Measurements from ENCODE around the gene CEP350. TPM values are rescaled to one million over a fixed set of nuclear protein-coding genes. Genes with fewer than 3 reads are reported as not detected.

Gene CEP350
- total RNA-seq, 1 experiment from 2014 or later, result 27.6 TPM

DNA sequence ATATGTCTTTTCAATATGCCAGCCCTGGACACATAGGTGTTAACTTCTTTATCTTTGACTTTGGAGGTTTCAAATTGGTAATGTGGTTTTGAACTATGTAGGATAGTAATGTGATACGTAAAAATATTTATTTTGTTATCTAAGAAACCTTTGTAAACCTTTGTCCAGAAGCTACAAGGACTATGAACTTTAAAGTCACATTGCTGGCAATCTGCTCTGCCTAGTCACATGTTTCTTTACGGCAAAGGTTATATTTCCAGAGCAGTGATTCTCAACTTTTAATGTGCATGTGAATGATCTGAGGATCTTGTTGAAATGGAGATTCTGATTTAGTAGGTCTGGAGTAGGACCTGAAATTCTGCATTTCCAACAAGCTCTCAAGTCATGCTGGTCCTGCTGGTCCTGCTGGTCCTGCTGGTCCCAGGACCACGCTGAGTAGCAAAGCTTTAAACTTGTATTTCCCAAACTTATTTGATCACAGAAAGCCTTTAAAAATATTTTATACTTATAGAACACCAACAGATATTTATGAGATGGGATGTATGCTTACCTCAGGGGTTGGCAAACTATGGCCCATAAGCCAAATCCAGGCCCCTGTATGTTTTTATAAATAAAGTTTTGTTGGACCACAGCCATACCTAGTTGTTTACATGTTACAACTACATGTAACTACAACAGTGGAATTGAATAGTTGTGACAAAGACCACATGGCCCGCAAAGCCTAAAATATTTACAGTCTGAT, 142.1 kb downstream of the CEP350 start (continued):
- TF ChIP-seq REST (IDR thresholded peaks at IDR 0.05; ENCODE audit: low read depth) (no peak), TCF7L2 (IDR thresholded peaks at IDR 0.05; ENCODE audit: borderline replicate concordance, extremely low read depth, insufficient read depth, insufficient read length) (no peak)

- ChIA-PET RAD21 (ENCODE audit: low non-redundant PET in 1 of 2, low total read pairs in 2 of 2, uncharacterized antibody in 2 of 2, unreplicated experiment in 2 of 2) (no interaction called here), CTCF (no interaction called here), POLR2A (no interaction called here)
- no peaks in the 10 kb centered on the region for H3K79me2 ChIP-seq (ENCODE audit: insufficient read depth, low read length)
- no peaks in the 10 kb centered on the region for H3K4me1 ChIP-seq (ENCODE audit: control insufficient read depth in 1 of 2, insufficient read depth in 2 of 2, low read length in 2 of 2)
- H3K4me3 ChIP-seq (replicated peaks in 1 of 2; ENCODE audit: low read depth in 1 of 2, low read length in 2 of 2), result no peak overlapping the region
- H3K36me3 ChIP-seq (ENCODE audit: control insufficient read depth in 1 of 2, insufficient read depth in 2 of 2, low read length in 2 of 2), result peaks cover 3 to 12% of the 10 kb centered on the region in 2 experiments; a peak in 1 of 4 replicates
- H4K20me1 ChIP-seq (ENCODE audit: insufficient read depth), result no peaks in the 10 kb centered on the region
- H2AFZ ChIP-seq (ENCODE audit: low read depth, low read length, poor library complexity, severe bottlenecking), result no peak overlapping the region
- H3K9me3 ChIP-seq (ENCODE audit: control insufficient read depth in 1 of 2, insufficient read depth in 1 of 2, low read depth in 1 of 2, low read length in 2 of 2), result no peaks in the 10 kb centered on the region
- DNase-seq (ENCODE audit: low read depth, low spot score), result no peak
- no peak overlapping the region for H3K9ac ChIP-seq (ENCODE audit: low read length)
- H3K9me2 ChIP-seq (ENCODE audit: insufficient read depth), result no peaks in the 10 kb centered on the region
- H3K27ac ChIP-seq (ENCODE audit: low read depth, low read length), result no peak overlapping the region
- intact Hi-C loops (cut with micrococcal nuclease), result loop anchor here (2.0 kb wide), 1 partner anchor 20 kb away; no protein-coding TSS in a partner anchor
- ATAC-seq, result no peak
- no peak overlapping the region for H3K4me2 ChIP-seq (ENCODE audit: low read length)
- H3K27me3 ChIP-seq (ENCODE audit: insufficient read depth, low read length), result no peaks in the 10 kb centered on the region
- no TSS peak for BruUV-seq (replicated peaks)
- TF ChIP-seq YY1 (IDR thresholded peaks at IDR 0.05; ENCODE audit: extremely low read depth, insufficient replicate concordance, low read depth, low read length), result no peak
- no peak for TF ChIP-seq SRF (IDR thresholded peaks at IDR 0.05; ENCODE audit: low read depth)
- TF ChIP-seq MAX (IDR thresholded peaks at IDR 0.05), result no peak
- TF ChIP-seq POLR2A (IDR thresholded peaks at IDR 0.05; ENCODE audit: borderline replicate concordance, extremely low read depth, insufficient read depth, insufficient read length), result no peak
- TF ChIP-seq, protein P1, sequence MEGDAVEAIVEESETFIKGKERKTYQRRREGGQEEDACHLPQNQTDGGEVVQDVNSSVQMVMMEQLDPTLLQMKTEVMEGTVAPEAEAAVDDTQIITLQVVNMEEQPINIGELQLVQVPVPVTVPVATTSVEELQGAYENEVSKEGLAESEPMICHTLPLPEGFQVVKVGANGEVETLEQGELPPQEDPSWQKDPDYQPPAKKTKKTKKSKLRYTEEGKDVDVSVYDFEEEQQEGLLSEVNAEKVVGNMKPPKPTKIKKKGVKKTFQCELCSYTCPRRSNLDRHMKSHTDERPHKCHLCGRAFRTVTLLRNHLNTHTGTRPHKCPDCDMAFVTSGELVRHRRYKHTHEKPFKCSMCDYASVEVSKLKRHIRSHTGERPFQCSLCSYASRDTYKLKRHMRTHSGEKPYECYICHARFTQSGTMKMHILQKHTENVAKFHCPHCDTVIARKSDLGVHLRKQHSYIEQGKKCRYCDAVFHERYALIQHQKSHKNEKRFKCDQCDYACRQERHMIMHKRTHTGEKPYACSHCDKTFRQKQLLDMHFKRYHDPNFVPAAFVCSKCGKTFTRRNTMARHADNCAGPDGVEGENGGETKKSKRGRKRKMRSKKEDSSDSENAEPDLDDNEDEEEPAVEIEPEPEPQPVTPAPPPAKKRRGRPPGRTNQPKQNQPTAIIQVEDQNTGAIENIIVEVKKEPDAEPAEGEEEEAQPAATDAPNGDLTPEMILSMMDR (IDR thresholded peaks at IDR 0.05 in 2 of 3, conservative IDR thresholded peaks at IDR 0.05 in 1 of 3; ENCODE audit: borderline replicate concordance in 1 of 3, insufficient read depth in 1 of 3, low read depth in 2 of 3, low read length in 2 of 3), result no peak
- no peak for TF ChIP-seq CBX3 (IDR thresholded peaks at IDR 0.05; ENCODE audit: low read depth)
- no peak for TF ChIP-seq RAD21 (IDR thresholded peaks at IDR 0.05; ENCODE audit: low read depth)
- no peak for TF ChIP-seq EGR1 (IDR thresholded peaks at IDR 0.05; ENCODE audit: low read depth)
- TF ChIP-seq ZBTB33 (IDR thresholded peaks at IDR 0.05; ENCODE audit: extremely low read depth, insufficient replicate concordance, low read length), result no peak
- TF ChIP-seq REST (IDR thresholded peaks at IDR 0.05; ENCODE audit: low read depth), result no peak
- TF ChIP-seq TCF7L2 (IDR thresholded peaks at IDR 0.05; ENCODE audit: borderline replicate concordance, extremely low read depth, insufficient read depth, insufficient read length), result no peak
Measured at GRCh38 chr1:180097326-180097605, 142.7 kb downstream of the CEP350 start.

Data from HCT116 (cell line).